OCI-LY3 (cell line): ENCODE data around the gene SLC25A42.

Experiments
- H2AFZ ChIP-seq: fragments of 200-600, 300-600 bp; shearing (Covaris generic); 2 replicates; pipeline ENCODE4 v1.6.0; 2014; ENCODE audit warnings: antibody characterized with exemption, low read depth, low read length
- H3K27ac ChIP-seq: fragments of 200-600, 300-600 bp; sonication (generic); 2 replicates; pipeline ENCODE4 v1.5.1; 2014; ENCODE audit warnings: mild to moderate bottlenecking, low read length, moderate library complexity, mixed read lengths
- H3K27me3 ChIP-seq: fragments of 200-600, 300-600 bp; sonication (generic); 2 replicates; pipeline ENCODE4 v1.6.1; 2014; ENCODE audit warnings: low read depth, low read length, mixed read lengths
- H3K36me3 ChIP-seq: fragments of 200-600, 300-600 bp; sonication (generic); replicated peaks from 2 replicates; pipeline ENCODE3; 2014; ENCODE audit warnings: low read depth, low read length, mixed read lengths
- H3K4me1 ChIP-seq: fragments of 300-600, 200-600 bp; sonication (generic); 2 replicates; pipeline ENCODE4 v1.6.1; 2014; ENCODE audit warnings: low read length, mixed read lengths
- H3K4me2 ChIP-seq: fragments of 200-600, 300-600 bp; sonication (generic); 2 replicates; pipeline ENCODE4 v1.6.1; 2014; ENCODE audit warnings: low read length, mixed read lengths
- H3K4me3 ChIP-seq: fragments of 300-600, 200-600 bp; sonication (generic); 2 replicates; pipeline ENCODE4 v1.5.1; 2014; ENCODE audit warnings: antibody characterized with exemption, mild to moderate bottlenecking, low read length, moderate library complexity
- H3K79me2 ChIP-seq: fragments of 300-600, 200-600 bp; shearing (Covaris generic); 2 replicates; pipeline ENCODE4 v1.6.1; 2014; ENCODE audit warnings: mild to moderate bottlenecking, low read length, mixed read lengths
- H3K9ac ChIP-seq: fragments of 300-600, 200-600 bp; shearing (Covaris generic); 2 replicates; pipeline ENCODE4 v1.6.0; 2014; ENCODE audit warnings: mild to moderate bottlenecking, low read length, moderate library complexity
- H3K9me3 ChIP-seq: fragments of 200-600, 300-600 bp; shearing (Covaris generic); 2 replicates; pipeline ENCODE4 v1.6.1; 2014; ENCODE audit warnings: low read length, mixed read lengths; ENCODE audit not compliant: insufficient read depth
- H4K20me1 ChIP-seq: fragments of 200-600, 300-600 bp; sonication (generic); 2 replicates; pipeline ENCODE4 v1.6.1; 2016; ENCODE audit warnings: low read length, mixed read lengths; ENCODE audit not compliant: insufficient read depth
- CTCF ChIP-seq: fragments of 200-600, 300-600 bp; sonication (generic); IDR thresholded peaks from 2 replicates; pipeline ENCODE4 v1.5.1; 2014; ENCODE audit warnings: antibody characterized with exemption, low read length, low read depth
- EZH2phosphoT487 ChIP-seq: fragments of 200-600 bp; shearing (Covaris generic); IDR thresholded peaks from 2 replicates; pipeline ENCODE4 v1.6.1; 2018; ENCODE audit warnings: antibody characterized with exemption, mixed run types, low read depth

The SLC25A42 gene

GRCh38 chr19:19083413-19084178 is 19.8 kb downstream of the SLC25A42 start:
- H3K9ac ChIP-seq = no peak overlapping the region
- no peaks in the 10 kb centered on the region for H3K4me1 ChIP-seq
- H3K27me3 ChIP-seq = no peaks in the 10 kb centered on the region
- H3K79me2 ChIP-seq = no peaks in the 10 kb centered on the region
- TF ChIP-seq CTCF = no peak
- TF ChIP-seq EZH2phosphoT487 = no peak
- H2AFZ ChIP-seq = no peak overlapping the region
- no peak overlapping the region for H3K4me2 ChIP-seq
- no peaks in the 10 kb centered on the region for H4K20me1 ChIP-seq
- H3K9me3 ChIP-seq = no peaks in the 10 kb centered on the region
- no peak overlapping the region for H3K27ac ChIP-seq
- no peaks in the 10 kb centered on the region for H3K36me3 ChIP-seq
- no peak overlapping the region for H3K4me3 ChIP-seq

GRCh38 chr19:19087676-19088075 is 23.9 kb downstream of the SLC25A42 start:
- Histone ChIP-seq H3K4me1 (no peaks in the 10 kb centered on the region), H2AFZ (no peak overlapping the region), H4K20me1 (no peaks in the 10 kb centered on the region), H3K4me2 (no peak overlapping the region), H3K27me3 (no peaks in the 10 kb centered on the region), H3K4me3 (no peak overlapping the region), H3K27ac (no peak overlapping the region), H3K36me3 (no peaks in the 10 kb centered on the region), H3K9me3 (no peaks in the 10 kb centered on the region), H3K9ac (no peak overlapping the region), H3K79me2 (no peaks in the 10 kb centered on the region)
- no peak for TF ChIP-seq CTCF
- TF ChIP-seq EZH2phosphoT487 = no peak

GRCh38 chr19:19094513-19094912 is 30.7 kb downstream of the SLC25A42 start:
- Histone ChIP-seq H3K79me2 (no peaks in the 10 kb centered on the region), H2AFZ (no peak overlapping the region), H3K4me2 (no peak overlapping the region), H3K36me3 (no peaks in the 10 kb centered on the region), H3K27ac (no peak overlapping the region), H3K9ac (no peak overlapping the region), H3K9me3 (no peaks in the 10 kb centered on the region), H3K27me3 (no peaks in the 10 kb centered on the region), H4K20me1 (no peaks in the 10 kb centered on the region), H3K4me3 (no peak overlapping the region), H3K4me1 (no peaks in the 10 kb centered on the region)
- TF ChIP-seq EZH2phosphoT487 = no peak
- no peak for TF ChIP-seq CTCF

- no peaks in the 10 kb centered on the region for H3K4me1 ChIP-seq
- no peaks in the 10 kb centered on the region for H3K9me3 ChIP-seq
- no peaks in the 10 kb centered on the region for H3K36me3 ChIP-seq
- H3K79me2 ChIP-seq = no peaks in the 10 kb centered on the region
- no peak overlapping the region for H3K4me2 ChIP-seq
- H3K9ac ChIP-seq = no peak overlapping the region
- H3K27ac ChIP-seq = no peak overlapping the region
- no peak for TF ChIP-seq EZH2phosphoT487
- TF ChIP-seq CTCF = no peak
- H3K27me3 ChIP-seq = no peaks in the 10 kb centered on the region
- no peak overlapping the region for H3K4me3 ChIP-seq
- no peaks in the 10 kb centered on the region for H4K20me1 ChIP-seq
- H2AFZ ChIP-seq = no peak overlapping the region
Observed at GRCh38 chr19:19095691-19096090, 31.9 kb downstream of the SLC25A42 start.
